H1 (cell line): ENCODE measurements around the gene HIVEP2. TPM values are rescaled to one million over a fixed set of nuclear protein-coding genes. Genes with fewer than 3 reads are reported as not detected.

Experiments used
- CTCF ChIA-PET: fragments of 300-600 bp; sonication (Branson Sonifier 250); formaldehyde crosslinking; loops from one replicate; lab custom pipeline; 2021; ENCODE audit not compliant: partially characterized antibody; lab: Charles Lee
- POLR2A ChIA-PET: fragments of 300-600 bp; sonication (Branson Sonifier 250); formaldehyde crosslinking; loops from one replicate; lab custom pipeline; 2021; ENCODE audit warnings: inconsistent platforms; ENCODE audit not compliant: partially characterized antibody; lab: Charles Lee
- DNase-seq, 2 experiments: peaks; one replicate each; pipeline versions ENCODE4 v3.0.0 to v3.0.0-alpha.2; 2010 to 2022; ENCODE audit warnings: low spot score in 2 of 2, low read depth in 1 of 2, mixed read lengths in 1 of 2
- FAIRE-seq: peaks from 2 replicates; lab custom pipeline; 2011; peaks lifted over from hg19 to GRCh38; lab: Jason Lieb, UNC
- H2AFZ ChIP-seq: 2 replicates; pipeline ENCODE4 v1.8.1; 2012; ENCODE audit warnings: low read length, inconsistent platforms
- H2AK5ac ChIP-seq: 2 replicates; pipeline ENCODE4 v1.6.1; 2013; ENCODE audit warnings: low read depth, low read length
- H2BK120ac ChIP-seq: replicated peaks from 2 replicates; pipeline ENCODE3; 2013; ENCODE audit warnings: low read depth, low read length, inconsistent platforms
- H2BK12ac ChIP-seq: 2 replicates; pipeline ENCODE4 v1.6.1; 2013; ENCODE audit warnings: low read depth, low read length
- H2BK15ac ChIP-seq: 2 replicates; pipeline ENCODE4 v1.6.1; 2013; ENCODE audit warnings: low read length
- H2BK20ac ChIP-seq: 2 replicates; pipeline ENCODE4 v1.6.1; 2013; ENCODE audit warnings: low read length
- H2BK5ac ChIP-seq: 2 replicates; pipeline ENCODE4 v1.6.1; 2013; ENCODE audit warnings: low read depth, low read length
- H3K14ac ChIP-seq: 2 replicates; pipeline ENCODE4 v1.6.1; 2013; ENCODE audit warnings: inconsistent platforms; ENCODE audit not compliant: insufficient read length
- H3K18ac ChIP-seq: 2 replicates; pipeline ENCODE4 v1.6.1; 2013; ENCODE audit warnings: low read length; ENCODE audit errors: extremely low read depth
- H3K23ac ChIP-seq: 2 replicates; pipeline ENCODE4 v1.6.1; 2013; ENCODE audit warnings: inconsistent platforms; ENCODE audit not compliant: insufficient read length
- H3K23me2 ChIP-seq: 2 replicates; pipeline ENCODE4 v1.6.1; 2013; ENCODE audit warnings: low read depth, low read length
- H3K27ac ChIP-seq: 2 replicates; pipeline ENCODE4 v1.6.1; 2011; ENCODE audit warnings: low read depth, low read length, inconsistent platforms
- H3K27me3 ChIP-seq, 4 experiments: replicated peaks in 1 of 4; 1 replicate in 1 of 4; 2 replicates in 3 of 4; pipeline versions ENCODE4 v1.6.1 to v1.8.1; 2011 to 2013; ENCODE audit warnings: low read length in 3 of 4, mild to moderate bottlenecking in 3 of 4, inconsistent platforms in 2 of 4, mixed read lengths in 2 of 4, moderate library complexity in 1 of 4; ENCODE audit not compliant: control insufficient read depth in 3 of 4, insufficient read depth in 3 of 4; ENCODE audit errors: extremely low read depth in 1 of 4
- H3K36me3 ChIP-seq, 4 experiments: 2 replicates each; pipeline versions ENCODE4 v1.6.1 to v1.8.1; 2011 to 2013; ENCODE audit warnings: mild to moderate bottlenecking in 4 of 4, low read length in 3 of 4, moderate library complexity in 2 of 4, control low read depth in 1 of 4, inconsistent platforms in 1 of 4; ENCODE audit not compliant: insufficient read depth in 4 of 4, control insufficient read depth in 2 of 4
- H3K4ac ChIP-seq: replicated peaks from 2 replicates; pipeline ENCODE3; 2013; ENCODE audit warnings: low read length, low read depth, mixed read lengths, inconsistent platforms; ENCODE audit not compliant: insufficient read length
- H3K4me1 ChIP-seq, 4 experiments: replicated peaks in 1 of 4; 1 replicate in 1 of 4; 2 replicates in 3 of 4; pipeline versions ENCODE4 v1.6.1 to v1.8.1; 2011 to 2013; ENCODE audit warnings: low read length in 3 of 4, inconsistent platforms in 2 of 4, mixed read lengths in 1 of 4; ENCODE audit not compliant: insufficient read depth in 4 of 4, control insufficient read depth in 3 of 4
- H3K4me2 ChIP-seq, 2 experiments: 2 replicates each; pipeline versions ENCODE4 v1.6.1 to v1.8.1; 2011 to 2013; ENCODE audit warnings: low read depth in 2 of 2, low read length in 2 of 2, control low read depth in 1 of 2, inconsistent platforms in 1 of 2, mild to moderate bottlenecking in 1 of 2; ENCODE audit not compliant: insufficient read depth in 1 of 2
- H3K4me3 ChIP-seq, 4 experiments: fragments of 200-600, 300-600 bp in 1 of 4; sonication (generic), shearing (Covaris generic), sonication (Bioruptor Twin) in 1 of 4; 2 replicates each; pipeline versions ENCODE4 v1.5.1 to v1.8.1; 2011 to 2016; ENCODE audit warnings: low read length in 4 of 4, low read depth in 3 of 4, control low read depth in 2 of 4, inconsistent platforms in 2 of 4, mild to moderate bottlenecking in 2 of 4, mixed read lengths in 1 of 4, moderate library complexity in 1 of 4; ENCODE audit not compliant: insufficient read depth in 2 of 4; ENCODE audit errors: extremely low read depth in 1 of 4
- H3K56ac ChIP-seq: replicated peaks from 2 replicates; pipeline ENCODE3; 2013; ENCODE audit warnings: low read depth, mild to moderate bottlenecking, mixed read lengths, low read length, inconsistent platforms; ENCODE audit not compliant: insufficient read length
- H3K79me1 ChIP-seq: 2 replicates; pipeline ENCODE4 v1.6.1; 2013; ENCODE audit warnings: low read depth, low read length, control low read depth
- H3K79me2 ChIP-seq, 2 experiments: 2 replicates each; pipeline versions ENCODE4 v1.6.1 to v1.8.1; 2012 to 2013; ENCODE audit warnings: low read length in 2 of 2, mild to moderate bottlenecking in 2 of 2, inconsistent platforms in 1 of 2; ENCODE audit not compliant: insufficient read depth in 2 of 2, control insufficient read depth in 1 of 2
- H3K9ac ChIP-seq, 4 experiments: replicated peaks in 1 of 4; 1 replicate in 1 of 4; 2 replicates in 3 of 4; pipeline versions ENCODE4 v1.6.1 to v1.8.1; 2011 to 2013; ENCODE audit warnings: low read depth in 3 of 4, low read length in 3 of 4, control low read depth in 2 of 4, mild to moderate bottlenecking in 2 of 4, moderate library complexity in 2 of 4, inconsistent platforms in 1 of 4; ENCODE audit errors: extremely low read depth in 1 of 4
- H3K9me3 ChIP-seq, 2 experiments: 2 replicates each; pipeline versions ENCODE4 v1.6.1 to v1.8.1; 2012 to 2013; ENCODE audit warnings: mild to moderate bottlenecking in 2 of 2, moderate library complexity in 2 of 2, control low read depth in 1 of 2, inconsistent platforms in 1 of 2, low read depth in 1 of 2, low read length in 1 of 2, mixed read lengths in 1 of 2; ENCODE audit not compliant: insufficient read depth in 2 of 2
- H4K20me1 ChIP-seq, 2 experiments: replicated peaks in 1 of 2; 2 replicates each; pipeline versions ENCODE3 to v1.8.1; 2011 to 2013; ENCODE audit warnings: inconsistent platforms in 2 of 2, low read length in 2 of 2, mild to moderate bottlenecking in 1 of 2; ENCODE audit not compliant: insufficient read depth in 2 of 2, control insufficient read depth in 1 of 2
- H4K5ac ChIP-seq: 2 replicates; pipeline ENCODE4 v1.6.1; 2013; ENCODE audit warnings: low read length, low read depth, mixed read lengths, inconsistent platforms; ENCODE audit not compliant: insufficient read length
- H4K8ac ChIP-seq: 2 replicates; pipeline ENCODE4 v1.8.0; 2013; ENCODE audit warnings: mild to moderate bottlenecking, moderate library complexity, low read length, inconsistent platforms; ENCODE audit not compliant: insufficient read depth; ENCODE audit errors: extremely low read depth
- H4K91ac ChIP-seq: replicated peaks from 2 replicates; pipeline ENCODE3; 2013; ENCODE audit warnings: low read length, mixed read lengths, inconsistent platforms; ENCODE audit not compliant: insufficient read length
- CBX5 ChIP-seq: fragments of 300-800, 300-1000 bp; sonication (generic); IDR thresholded peaks from 2 replicates; pipeline ENCODE4 v1.7.1; 2016; ENCODE audit warnings: antibody characterized with exemption, low read length, low read depth
- EGR1 ChIP-seq: IDR thresholded peaks from 2 replicates; pipeline ENCODE4 v1.6.1; 2011; ENCODE audit warnings: low read depth, low read length, borderline replicate concordance
- GTF2F1 ChIP-seq: IDR thresholded peaks from 2 replicates; pipeline ENCODE4 v1.6.1; 2012; ENCODE audit warnings: low read depth, low read length, improper control_type of control experiment, borderline replicate concordance
- KDM1A ChIP-seq: fragments of 200-600, 300-600 bp; sonication (generic); IDR thresholded peaks from 2 replicates; pipeline ENCODE4 v1.7.1; 2016; ENCODE audit warnings: mild to moderate bottlenecking, low read length, borderline replicate concordance
- RNF2 ChIP-seq: fragments of 200-900, 300-1000 bp; sonication (generic); IDR thresholded peaks from 2 replicates; pipeline ENCODE4 v1.7.1; 2016; ENCODE audit warnings: borderline replicate concordance, low read depth, mild to moderate bottlenecking, antibody characterized with exemption, low read length; ENCODE audit not compliant: poor library complexity, severe bottlenecking; ENCODE audit errors: missing control alignments
- SIN3A ChIP-seq, 2 experiments: IDR thresholded peaks in 1 of 2; conservative IDR thresholded peaks in 1 of 2; 2 replicates each; pipeline ENCODE4 v1.6.1; 2011 to 2012; ENCODE audit warnings: low read length in 2 of 2, improper control_type of control experiment in 1 of 2, low read depth in 1 of 2, mild to moderate bottlenecking in 1 of 2
- SP4 ChIP-seq: IDR thresholded peaks from 2 replicates; pipeline ENCODE4 v1.6.1; 2012; ENCODE audit warnings: low read length, inconsistent platforms
- TBP ChIP-seq: IDR thresholded peaks from 2 replicates; pipeline ENCODE4 v1.6.1; 2011; ENCODE audit warnings: low read depth, low read length, improper control_type of control experiment
- TEAD4 ChIP-seq: IDR thresholded peaks from 2 replicates; pipeline ENCODE4 v1.6.1; 2012; ENCODE audit warnings: low read depth, low read length, inconsistent platforms, mixed read lengths
- ZNF274 ChIP-seq: IDR thresholded peaks from 2 replicates; pipeline ENCODE4 v1.7.0; 2012; ENCODE audit warnings: low read length, borderline replicate concordance; ENCODE audit errors: extremely low read depth
- WGBS, 2 experiments: shearing (Covaris generic) in 1 of 2; methylation state at CpG; one replicate each; pipeline versions ENCODE4 v1.1.6 to v1.1.7; 2013 to 2015; ENCODE audit warnings: low lambda C conversion rate in 2 of 2, mixed read lengths in 2 of 2, inconsistent platforms in 1 of 2, low coverage in 1 of 2, missing lambda C conversion rate in 1 of 2; ENCODE audit not compliant: insufficient replicate concordance in 2 of 2, insufficient coverage in 1 of 2, insufficient read length in 1 of 2; ENCODE audit errors: extremely low coverage in 1 of 2, missing lambda C conversion rate in 1 of 2; 5-methylcytosine and 5-hydroxymethylcytosine counted together
- polyA plus RNA-seq, 7 experiments: library from polyadenylated mRNA; depleted of rRNA in 3 of 7; stranded (reverse) in 5 of 7; unstranded in 2 of 7; fragments of >200 nt in 5 of 7; fragments of 200-250 nt in 2 of 7; gene quantifications; 1 replicate in 5 of 7; 2 replicates in 1 of 7; 4 replicates in 1 of 7; pipeline versions ENCODE4 v1.2.1 to v1.2.3, GENCODE V29; 2011 to 2013; ENCODE audit warnings: missing spikeins in 2 of 7, mixed read lengths in 2 of 7
- total RNA-seq: library from RNA; stranded (reverse); fragmentation: NEBNext Ultra II Directional; extraction: Animal tissue kit (Norgen Biotek cat#: 25700); gene quantifications from 2 replicates; pipeline ENCODE4 v1.2.1, GENCODE V29; 2021
- TF ChIP-seq, protein P1 (sequence below), 3 experiments: IDR thresholded peaks; 1 replicate in 2 of 3; 2 replicates in 1 of 3; pipeline versions ENCODE4 v1.5.1 to v1.6.1; 2011; ENCODE audit warnings: low read length in 3 of 3, mild to moderate bottlenecking in 3 of 3, inconsistent platforms in 2 of 3, low read depth in 1 of 3, moderate library complexity in 1 of 3; ENCODE audit not compliant: insufficient read depth in 1 of 3; ENCODE audit errors: control extremely low read depth in 1 of 3

HIVEP2 gene
- total and polyA plus RNA-seq, 2 of the 8 experiments (the other 6 are each of a cell fraction or from before 2014, with no cell fraction given) = 2.2 to 6.1 TPM

DNA sequence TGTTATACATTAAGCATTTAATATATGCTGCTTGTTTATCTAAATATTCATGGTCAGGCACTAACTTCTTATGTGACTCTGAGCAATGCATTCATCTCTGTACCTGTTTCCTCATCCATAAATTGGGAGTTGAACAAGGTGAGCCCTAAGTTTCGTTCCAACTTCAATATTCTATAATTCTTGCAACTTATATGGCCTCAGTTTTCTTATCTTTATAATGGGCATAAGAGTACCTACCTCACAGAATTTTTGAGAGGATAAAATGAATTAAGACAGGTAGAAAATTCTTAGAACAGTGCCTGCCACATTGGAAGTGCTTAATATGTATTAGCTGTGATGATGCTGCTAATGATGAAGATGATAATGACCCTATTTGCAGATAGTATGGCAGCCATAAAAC lies 11.8 kb upstream of the HIVEP2 start:
- no peak overlapping the region for H4K8ac ChIP-seq
- H3K27me3 ChIP-seq = no peaks in the 10 kb centered on the region
- H3K23ac ChIP-seq = no peak overlapping the region
- no peak for TF ChIP-seq SP4
- TF ChIP-seq RNF2 = no peak
- TF ChIP-seq GTF2F1 = no peak
- no peak for TF ChIP-seq SIN3A (conservative IDR thresholded peaks at IDR 0.05 in 1 of 2, IDR thresholded peaks at IDR 0.05 in 1 of 2; ENCODE audit: low read depth in 1 of 2, low read length in 2 of 2)
- TF ChIP-seq TEAD4 = no peak
- no peak for TF ChIP-seq ZNF274
- no peak for TF ChIP-seq KDM1A
- no peak for TF ChIP-seq TBP
- TF ChIP-seq CBX5 = no peak
- no peak for TF ChIP-seq EGR1
- TF ChIP-seq, protein P1, sequence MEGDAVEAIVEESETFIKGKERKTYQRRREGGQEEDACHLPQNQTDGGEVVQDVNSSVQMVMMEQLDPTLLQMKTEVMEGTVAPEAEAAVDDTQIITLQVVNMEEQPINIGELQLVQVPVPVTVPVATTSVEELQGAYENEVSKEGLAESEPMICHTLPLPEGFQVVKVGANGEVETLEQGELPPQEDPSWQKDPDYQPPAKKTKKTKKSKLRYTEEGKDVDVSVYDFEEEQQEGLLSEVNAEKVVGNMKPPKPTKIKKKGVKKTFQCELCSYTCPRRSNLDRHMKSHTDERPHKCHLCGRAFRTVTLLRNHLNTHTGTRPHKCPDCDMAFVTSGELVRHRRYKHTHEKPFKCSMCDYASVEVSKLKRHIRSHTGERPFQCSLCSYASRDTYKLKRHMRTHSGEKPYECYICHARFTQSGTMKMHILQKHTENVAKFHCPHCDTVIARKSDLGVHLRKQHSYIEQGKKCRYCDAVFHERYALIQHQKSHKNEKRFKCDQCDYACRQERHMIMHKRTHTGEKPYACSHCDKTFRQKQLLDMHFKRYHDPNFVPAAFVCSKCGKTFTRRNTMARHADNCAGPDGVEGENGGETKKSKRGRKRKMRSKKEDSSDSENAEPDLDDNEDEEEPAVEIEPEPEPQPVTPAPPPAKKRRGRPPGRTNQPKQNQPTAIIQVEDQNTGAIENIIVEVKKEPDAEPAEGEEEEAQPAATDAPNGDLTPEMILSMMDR (IDR thresholded peaks at IDR 0.05; ENCODE audit: control extremely low read depth in 1 of 3, insufficient read depth in 1 of 3, low read depth in 1 of 3, low read length in 3 of 3) = no peak

More for the DNA sequence above, 11.8 kb upstream of the HIVEP2 start:
- no peak overlapping the region for H2AK5ac ChIP-seq
- POLR2A ChIA-PET = interaction anchor here (0.5 kb wide), 1 partner anchor 221 kb away, joined by 3 read pairs; no protein-coding TSS in a partner anchor
- H3K27ac ChIP-seq = no peak overlapping the region
- no peak overlapping the region for H3K4me2 ChIP-seq
- H3K4me1 ChIP-seq = no peaks in the 10 kb centered on the region; a peak in 1 of 7 replicates
- H3K79me2 ChIP-seq = no peaks in the 10 kb centered on the region
- no peak overlapping the region for H3K9ac ChIP-seq
- no peak overlapping the region for H3K14ac ChIP-seq
- no peak overlapping the region for H3K18ac ChIP-seq
- no peak overlapping the region for H4K5ac ChIP-seq
- no peaks in the 10 kb centered on the region for H3K36me3 ChIP-seq
- no peak overlapping the region for H3K56ac ChIP-seq
- no peaks in the 10 kb centered on the region for H4K20me1 ChIP-seq
- no peak overlapping the region for H2AFZ ChIP-seq
- WGBS, 2 experiments = 91% methylated on average over 1 of the region's 1 CpG; no CpG with 5 or more reads in 1 of the 2 experiments
- no peak for DNase-seq
- H2BK20ac ChIP-seq = no peak overlapping the region
- no peak overlapping the region for H2BK120ac ChIP-seq
- no peak overlapping the region for H3K4ac ChIP-seq
- no peak overlapping the region for H2BK15ac ChIP-seq
- H2BK5ac ChIP-seq = no peak overlapping the region
- CTCF ChIA-PET = no interaction called here
- FAIRE-seq = no peak
- no peaks in the 10 kb centered on the region for H3K79me1 ChIP-seq
- no peak overlapping the region for H2BK12ac ChIP-seq
- no peak overlapping the region for H4K91ac ChIP-seq
- H3K23me2 ChIP-seq = no peaks in the 10 kb centered on the region
- H3K9me3 ChIP-seq = no peaks in the 10 kb centered on the region
- no peak overlapping the region for H3K4me3 ChIP-seq
